Measurements from ENCODE around the gene TCP11X2. TPM values are rescaled to one million over a fixed set of nuclear protein-coding genes. Genes with fewer than 3 reads are reported as not detected.

TCP11X2 gene
- total and polyA plus RNA-seq, 5 donors, result 0.38 TPM; not detected in 4

Other genes with a start within 250 kb of the TCP11X2 start
- gene NXF2, start 224.6 kb downstream of the TCP11X2 start, total RNA-seq, result not detected
- gene NXF2, start 224.6 kb downstream of the TCP11X2 start, polyA plus RNA-seq, result not detected
- not detected for gene NXF2B, start 31.8 kb downstream of the TCP11X2 start, total RNA-seq
- not detected for gene NXF2B, start 31.8 kb downstream of the TCP11X2 start, polyA plus RNA-seq
- gene TMSB15A, start 44.9 kb upstream of the TCP11X2 start, total RNA-seq, result 1 to 10 TPM in 1 of 4 donors, under 1 TPM in 2, not detected in 1; 0.71 to 4.2 (median 0.82) TPM
- gene TMSB15A, start 44.9 kb upstream of the TCP11X2 start, polyA plus RNA-seq, result 2.0 TPM
- 10 to 100 TPM in 1 of 4 donors, 1 to 10 TPM in 3; 6.7 to 11.0 (median 8.1) TPM for gene ARMCX5, start 127.7 kb upstream of the TCP11X2 start, total RNA-seq
- gene ARMCX5, start 127.7 kb upstream of the TCP11X2 start, polyA plus RNA-seq, result 4.2 TPM
- 10 to 100 TPM; 18.0 to 29.8 (median 21.5) TPM for gene GPRASP1, start 179.7 kb upstream of the TCP11X2 start, total RNA-seq
- gene GPRASP1, start 179.7 kb upstream of the TCP11X2 start, polyA plus RNA-seq, result 9.9 TPM
- gene GPRASP2, start 240.6 kb upstream of the TCP11X2 start, total RNA-seq, result 10 to 100 TPM; 21.2 to 24.1 (median 23.0) TPM
- gene GPRASP2, start 240.6 kb upstream of the TCP11X2 start, polyA plus RNA-seq, result 9.9 TPM
- gene GPRASP3, start 248.9 kb upstream of the TCP11X2 start, total RNA-seq, result 10 to 100 TPM in 2 of 4 donors, 1 to 10 TPM in 2; 8.4 to 12.2 (median 10.1) TPM
- 2.0 TPM for gene GPRASP3, start 248.9 kb upstream of the TCP11X2 start, polyA plus RNA-seq

All from right cardiac atrium (tissue), 5 donors.